ENCODE data around the gene TTYH2.

Gene TTYH2

GRCh38 chr17:74217888-74218287 is 4.5 kb downstream of the TTYH2 start:
- WGBS = no CpG with 5 or more reads among the region's 2 CpGs
- H2BK15ac ChIP-seq (ENCODE audit: low read depth, poor library complexity, severe bottlenecking) = no peak overlapping the region
- no peak overlapping the region for H3K23ac ChIP-seq (ENCODE audit: low read length in 2 of 2)
- H3K36me3 ChIP-seq (ENCODE audit: control insufficient read depth in 1 of 2, insufficient read depth in 2 of 2, low read depth in 1 of 2, low read length in 2 of 2) = no peaks in the 10 kb centered on the region
- H4K8ac ChIP-seq (ENCODE audit: low read length) = no peak overlapping the region
- H2AK5ac ChIP-seq (ENCODE audit: low read length, severe bottlenecking) = no peak overlapping the region
- no peak for DNase-seq
- no peak overlapping the region for H3K4me2 ChIP-seq (ENCODE audit: low read length, poor library complexity, severe bottlenecking)
- H3K4ac ChIP-seq (ENCODE audit: low read depth in 1 of 2, low read length in 2 of 2) = no peak overlapping the region
- H2AFZ ChIP-seq (ENCODE audit: low read depth, low read length) = no peak overlapping the region
- no peak overlapping the region for H3K14ac ChIP-seq (ENCODE audit: low read length in 2 of 2)
- H3K79me1 ChIP-seq (replicated peaks; ENCODE audit: low read length, poor library complexity, severe bottlenecking) = no peaks in the 10 kb centered on the region
- peaks cover 12% of the 10 kb centered on the region for H3K4me1 ChIP-seq (ENCODE audit: control insufficient read depth, insufficient read depth, low read depth, low read length)
- no peak overlapping the region for H3K27ac ChIP-seq (ENCODE audit: low read length, poor library complexity, severe bottlenecking)
- H2BK120ac ChIP-seq (ENCODE audit: low read depth, low read length) = no peak overlapping the region
- H2BK12ac ChIP-seq (ENCODE audit: low read length in 2 of 2) = no peak overlapping the region
- no peak overlapping the region for H2BK5ac ChIP-seq (ENCODE audit: low read depth, low read length, poor library complexity, severe bottlenecking)
- H3K18ac ChIP-seq (ENCODE audit: low read depth in 1 of 2, low read length in 2 of 2) = no peak overlapping the region
- peaks cover 24 to 42% of the 10 kb centered on the region in 2 experiments for H3K27me3 ChIP-seq (ENCODE audit: control insufficient read depth in 1 of 2, insufficient read depth in 1 of 2, low read length in 2 of 2)
- H4K91ac ChIP-seq (ENCODE audit: low read length) = no peak overlapping the region
- H3K9me3 ChIP-seq (ENCODE audit: control insufficient read depth, low read length) = no peaks in the 10 kb centered on the region
- no peak overlapping the region for H3K9ac ChIP-seq (ENCODE audit: low read length)
- no peak overlapping the region for H3K4me3 ChIP-seq (ENCODE audit: insufficient read depth in 1 of 2, low read depth in 1 of 2, low read length in 2 of 2)

GRCh38 chr17:74218436-74218835 is 5.1 kb downstream of the TTYH2 start:
- no peak overlapping the region for H3K18ac ChIP-seq (ENCODE audit: low read depth in 1 of 2, low read length in 2 of 2)
- peaks cover 10% of the 10 kb centered on the region for H3K4me1 ChIP-seq (ENCODE audit: control insufficient read depth, insufficient read depth, low read depth, low read length)
- DNase-seq = no peak
- no peak overlapping the region for H3K27ac ChIP-seq (ENCODE audit: low read length, poor library complexity, severe bottlenecking)
- H3K14ac ChIP-seq (ENCODE audit: low read length in 2 of 2) = no peak overlapping the region
- no peak overlapping the region for H2BK12ac ChIP-seq (ENCODE audit: low read length in 2 of 2)
- H3K9me3 ChIP-seq (ENCODE audit: control insufficient read depth, low read length) = no peaks in the 10 kb centered on the region
- H3K79me1 ChIP-seq (replicated peaks; ENCODE audit: low read length, poor library complexity, severe bottlenecking) = no peaks in the 10 kb centered on the region
- H2BK5ac ChIP-seq (ENCODE audit: low read depth, low read length, poor library complexity, severe bottlenecking) = no peak overlapping the region
- H4K91ac ChIP-seq (ENCODE audit: low read length) = no peak overlapping the region
- WGBS = 82% methylated on average over 8 of the region's 8 CpGs
- no peak overlapping the region for H2BK15ac ChIP-seq (ENCODE audit: low read depth, poor library complexity, severe bottlenecking)
- H2AK5ac ChIP-seq (ENCODE audit: low read length, severe bottlenecking) = no peak overlapping the region
- no peaks in the 10 kb centered on the region for H3K36me3 ChIP-seq (ENCODE audit: control insufficient read depth in 1 of 2, insufficient read depth in 2 of 2, low read depth in 1 of 2, low read length in 2 of 2)
- peaks cover 24 to 42% of the 10 kb centered on the region in 2 experiments for H3K27me3 ChIP-seq (ENCODE audit: control insufficient read depth in 1 of 2, insufficient read depth in 1 of 2, low read length in 2 of 2)
- no peak overlapping the region for H2BK120ac ChIP-seq (ENCODE audit: low read depth, low read length)
- no peak overlapping the region for H2AFZ ChIP-seq (ENCODE audit: low read depth, low read length)
- no peak overlapping the region for H3K4me3 ChIP-seq (ENCODE audit: insufficient read depth in 1 of 2, low read depth in 1 of 2, low read length in 2 of 2)
- no peak overlapping the region for H3K4ac ChIP-seq (ENCODE audit: low read depth in 1 of 2, low read length in 2 of 2)
- peak overlapping the region; percentile 38 for H3K9ac ChIP-seq (ENCODE audit: low read length)
- H3K4me2 ChIP-seq (ENCODE audit: low read length, poor library complexity, severe bottlenecking) = no peak overlapping the region
- H3K23ac ChIP-seq (ENCODE audit: low read length in 2 of 2) = no peak overlapping the region
- H4K8ac ChIP-seq (ENCODE audit: low read length) = no peak overlapping the region

GRCh38 chr17:74219576-74220133 is 6.3 kb downstream of the TTYH2 start:
- Histone ChIP-seq H2BK12ac (ENCODE audit: low read length in 2 of 2) (no peak overlapping the region), H3K27ac (ENCODE audit: low read length, poor library complexity, severe bottlenecking) (no peak overlapping the region), H3K9me3 (ENCODE audit: control insufficient read depth, low read length) (no peaks in the 10 kb centered on the region), H3K18ac (ENCODE audit: low read depth in 1 of 2, low read length in 2 of 2) (no peak overlapping the region), H2BK15ac (ENCODE audit: low read depth, poor library complexity, severe bottlenecking) (no peak overlapping the region), H2BK5ac (ENCODE audit: low read depth, low read length, poor library complexity, severe bottlenecking) (no peak overlapping the region), H4K91ac (ENCODE audit: low read length) (no peak overlapping the region), H3K14ac (ENCODE audit: low read length in 2 of 2) (no peak overlapping the region), H3K9ac (ENCODE audit: low read length) (no peak overlapping the region), H3K27me3 (ENCODE audit: control insufficient read depth in 1 of 2, insufficient read depth in 1 of 2, low read length in 2 of 2) (peaks cover 19 to 31% of the 10 kb centered on the region in 2 experiments), H4K8ac (ENCODE audit: low read length) (no peak overlapping the region), H3K23ac (ENCODE audit: low read length in 2 of 2) (no peak overlapping the region), H3K4ac (ENCODE audit: low read depth in 1 of 2, low read length in 2 of 2) (no peak overlapping the region), H3K4me3 (ENCODE audit: insufficient read depth in 1 of 2, low read depth in 1 of 2, low read length in 2 of 2) (no peak overlapping the region), H3K4me1 (ENCODE audit: control insufficient read depth, insufficient read depth, low read depth, low read length) (no peaks in the 10 kb centered on the region), H3K79me1 (replicated peaks; ENCODE audit: low read length, poor library complexity, severe bottlenecking) (no peaks in the 10 kb centered on the region), H2AK5ac (ENCODE audit: low read length, severe bottlenecking) (no peak overlapping the region), H2AFZ (ENCODE audit: low read depth, low read length) (no peak overlapping the region), H3K4me2 (ENCODE audit: low read length, poor library complexity, severe bottlenecking) (no peak overlapping the region), H3K36me3 (ENCODE audit: control insufficient read depth in 1 of 2, insufficient read depth in 2 of 2, low read depth in 1 of 2, low read length in 2 of 2) (no peaks in the 10 kb centered on the region), H2BK120ac (ENCODE audit: low read depth, low read length) (no peak overlapping the region)
- DNase-seq = no peak
- 68% methylated on average over 2 of the region's 3 CpGs for WGBS

- 73% methylated on average over 2 of the region's 2 CpGs for WGBS
- no peak for DNase-seq
Measured at GRCh38 chr17:74220219-74220618, 6.8 kb downstream of the TTYH2 start.

More at GRCh38 chr17:74220219-74220618, 6.8 kb downstream of the TTYH2 start:
- Histone ChIP-seq H3K4me2 (ENCODE audit: low read length, poor library complexity, severe bottlenecking) (no peak overlapping the region), H2BK120ac (ENCODE audit: low read depth, low read length) (no peak overlapping the region), H3K14ac (ENCODE audit: low read length in 2 of 2) (no peak overlapping the region), H2AK5ac (ENCODE audit: low read length, severe bottlenecking) (no peak overlapping the region), H3K4me3 (ENCODE audit: insufficient read depth in 1 of 2, low read depth in 1 of 2, low read length in 2 of 2) (no peak overlapping the region), H3K18ac (ENCODE audit: low read depth in 1 of 2, low read length in 2 of 2) (no peak overlapping the region), H2BK15ac (ENCODE audit: low read depth, poor library complexity, severe bottlenecking) (no peak overlapping the region), H2AFZ (ENCODE audit: low read depth, low read length) (no peak overlapping the region), H3K79me1 (replicated peaks; ENCODE audit: low read length, poor library complexity, severe bottlenecking) (no peaks in the 10 kb centered on the region), H3K36me3 (ENCODE audit: control insufficient read depth in 1 of 2, insufficient read depth in 2 of 2, low read depth in 1 of 2, low read length in 2 of 2) (no peaks in the 10 kb centered on the region), H4K8ac (ENCODE audit: low read length) (no peak overlapping the region), H3K23ac (ENCODE audit: low read length in 2 of 2) (no peak overlapping the region), H3K27me3 (ENCODE audit: control insufficient read depth in 1 of 2, insufficient read depth in 1 of 2, low read length in 2 of 2) (peaks cover 19 to 26% of the 10 kb centered on the region in 2 experiments), H4K91ac (ENCODE audit: low read length) (no peak overlapping the region), H2BK5ac (ENCODE audit: low read depth, low read length, poor library complexity, severe bottlenecking) (no peak overlapping the region), H2BK12ac (ENCODE audit: low read length in 2 of 2) (no peak overlapping the region), H3K4ac (ENCODE audit: low read depth in 1 of 2, low read length in 2 of 2) (no peak overlapping the region), H3K9ac (ENCODE audit: low read length) (no peak overlapping the region), H3K27ac (ENCODE audit: low read length, poor library complexity, severe bottlenecking) (no peak overlapping the region), H3K4me1 (ENCODE audit: control insufficient read depth, insufficient read depth, low read depth, low read length) (no peaks in the 10 kb centered on the region), H3K9me3 (ENCODE audit: control insufficient read depth, low read length) (no peaks in the 10 kb centered on the region)
